IPS DF 19.7 (cell line): ENCODE measurements around the gene ZMYND10.

Experiments used
- DNase-seq: peaks from one replicate; pipeline ENCODE4 v3.0.0-alpha.2; 2013; ENCODE audit warnings: low read depth, low spot score

The ZMYND10 gene

GRCh38 chr3:50371133-50371685, 25.7 kb upstream of the ZMYND10 start:
- DNase-seq = no peak

GRCh38 chr3:50370594-50370993, 25.1 kb upstream of the ZMYND10 start:
- DNase-seq = no peak

- no peak for DNase-seq
Measured at GRCh38 chr3:50369012-50369670, 23.6 kb upstream of the ZMYND10 start.

GRCh38 chr3:50365842-50366220, 20.3 kb upstream of the ZMYND10 start:
- DNase-seq = no peak

- no peak for DNase-seq
Measured at GRCh38 chr3:50365080-50365841, 19.7 kb upstream of the ZMYND10 start.

GRCh38 chr3:50364573-50365079, 19.1 kb upstream of the ZMYND10 start:
- no peak for DNase-seq

- no peak for DNase-seq
Measured at GRCh38 chr3:50359760-50360110, 14.2 kb upstream of the ZMYND10 start.

- DNase-seq = peak; percentile 99
Measured at GRCh38 chr3:50358911-50359759, 13.6 kb upstream of the ZMYND10 start, which contains the start of gene TMEM115. Gene TMEM115 (minus strand): TSS chr3:50359521. CDS start chr3:50359063, 458 bp downstream.

- DNase-seq = no peak
Measured at GRCh38 chr3:50358355-50358910, 12.9 kb upstream of the ZMYND10 start.

- DNase-seq = no peak
Measured at GRCh38 chr3:50357481-50357880, 11.9 kb upstream of the ZMYND10 start.

- no peak for DNase-seq
Measured at GRCh38 chr3:50356553-50356952, 11.0 kb upstream of the ZMYND10 start.

GRCh38 chr3:50355829-50356552, 10.5 kb upstream of the ZMYND10 start:
- DNase-seq = no peak

- DNase-seq = no peak
Measured at GRCh38 chr3:50354850-50355249, 9.3 kb upstream of the ZMYND10 start.

GRCh38 chr3:50354186-50354764, 8.7 kb upstream of the ZMYND10 start:
- DNase-seq = no peak

GRCh38 chr3:50353245-50354004, 7.9 kb upstream of the ZMYND10 start:
- DNase-seq = no peak

GRCh38 chr3:50352781-50353180, 7.2 kb upstream of the ZMYND10 start:
- DNase-seq = no peak

GRCh38 chr3:50351323-50351697, 5.8 kb upstream of the ZMYND10 start:
- no peak for DNase-seq

- no peak for DNase-seq
Measured at GRCh38 chr3:50350527-50351322, 5.2 kb upstream of the ZMYND10 start, which contains the start of the genes CYB561D2 and NPRL2. Gene CYB561D2 (plus strand): TSS chr3:50350862. CDS start chr3:50351434, 572 bp downstream. Gene NPRL2 (minus strand): TSS chr3:50350775. CDS start chr3:50350652, 123 bp downstream.

- DNase-seq = no peak
Measured at GRCh38 chr3:50350213-50350526, 4.6 kb upstream of the ZMYND10 start.
